Measurements from ENCODE around the gene MPP2.

DNA sequence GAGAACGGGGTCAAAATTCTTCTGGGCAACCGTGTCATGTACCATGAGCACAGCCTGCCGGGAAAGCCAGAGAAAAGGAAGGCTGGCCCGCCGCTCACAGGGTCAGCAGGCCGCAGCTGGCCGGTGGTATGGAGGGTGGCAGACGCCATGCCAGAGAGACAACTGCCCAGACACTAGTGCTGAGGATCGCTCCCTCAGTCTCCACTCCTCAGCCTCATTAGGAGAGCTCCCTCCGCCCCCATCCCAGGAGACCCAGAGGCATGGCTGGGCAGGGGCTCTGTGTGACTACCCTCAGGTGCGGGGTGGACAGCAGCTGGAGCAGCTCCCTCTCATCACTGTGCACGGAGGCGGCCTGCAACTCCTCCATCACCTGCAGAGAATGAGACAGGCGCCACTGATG is 77.6 kb downstream of the MPP2 start:
- TF ChIP-seq EZH2 (IDR thresholded peaks at IDR 0.05), result no peak
- no peak for TF ChIP-seq POLR2AphosphoS5 (IDR thresholded peaks at IDR 0.05; ENCODE audit: borderline replicate concordance, low read depth, low read length)
